GM12865 (cell line): ENCODE data around the gene FAM50A.
"Not testable (repeated sequence)": the region's sequence is repeated elsewhere in the genome, so short reads cannot be mapped to it uniquely, and the experiment has no call there.

Source experiments
- DNase-seq: peaks from one replicate; pipeline ENCODE4 v3.0.0; 2010; ENCODE audit warnings: low read depth
- H3K4me3 ChIP-seq: 2 replicates; pipeline ENCODE4 v1.5.1; 2011; ENCODE audit warnings: mild to moderate bottlenecking, low read depth, low read length, control low read depth
- TF ChIP-seq, protein P1 (sequence below): IDR thresholded peaks from 2 replicates; pipeline ENCODE4 v1.5.1; 2011; ENCODE audit warnings: low read length, control low read depth, low read depth, inconsistent platforms; ENCODE audit not compliant: insufficient read depth; ENCODE audit errors: missing control alignments

FAM50A gene

DNA sequence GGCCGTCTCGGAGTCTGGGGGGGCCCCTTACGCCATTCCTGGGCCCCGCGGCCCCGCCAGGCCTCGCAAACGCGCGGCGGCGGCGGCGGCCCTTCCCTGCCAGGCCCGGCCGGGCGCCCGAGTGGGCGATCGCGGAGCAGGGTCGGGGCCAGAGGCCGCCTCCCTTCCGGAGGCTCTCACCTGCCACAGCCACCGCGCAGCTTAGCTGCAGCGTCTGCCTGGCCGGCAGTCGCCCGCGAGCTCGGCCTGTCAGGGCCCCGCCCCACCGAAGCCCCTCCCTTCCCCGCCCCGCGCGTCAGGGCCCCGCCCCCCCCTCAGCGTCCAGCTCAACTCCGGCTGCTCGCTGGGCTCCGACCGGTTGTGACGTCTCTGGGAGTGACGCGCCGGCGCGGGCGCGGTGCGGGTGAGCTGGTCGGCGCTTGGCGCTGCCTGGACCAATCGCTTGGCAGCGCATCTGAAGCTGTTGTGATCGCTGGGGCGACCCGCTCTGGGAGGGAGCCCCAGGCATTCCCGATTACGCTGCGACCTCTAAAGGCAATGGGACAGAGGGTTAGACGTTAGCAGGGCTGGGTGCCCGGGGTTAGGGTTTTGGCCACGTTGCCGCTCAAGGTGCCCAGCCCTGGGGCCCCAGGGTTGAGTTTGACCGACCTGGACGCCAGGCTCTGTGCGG is 46.6 kb downstream of the FAM50A start, which contains the start of gene SLC10A3:
TSS of gene SLC10A3 (minus strand) at position 216 of the 670 bp plus-strand sequence. CDS start 1,689 bp downstream, outside the sequence.
- TF ChIP-seq, protein P1, sequence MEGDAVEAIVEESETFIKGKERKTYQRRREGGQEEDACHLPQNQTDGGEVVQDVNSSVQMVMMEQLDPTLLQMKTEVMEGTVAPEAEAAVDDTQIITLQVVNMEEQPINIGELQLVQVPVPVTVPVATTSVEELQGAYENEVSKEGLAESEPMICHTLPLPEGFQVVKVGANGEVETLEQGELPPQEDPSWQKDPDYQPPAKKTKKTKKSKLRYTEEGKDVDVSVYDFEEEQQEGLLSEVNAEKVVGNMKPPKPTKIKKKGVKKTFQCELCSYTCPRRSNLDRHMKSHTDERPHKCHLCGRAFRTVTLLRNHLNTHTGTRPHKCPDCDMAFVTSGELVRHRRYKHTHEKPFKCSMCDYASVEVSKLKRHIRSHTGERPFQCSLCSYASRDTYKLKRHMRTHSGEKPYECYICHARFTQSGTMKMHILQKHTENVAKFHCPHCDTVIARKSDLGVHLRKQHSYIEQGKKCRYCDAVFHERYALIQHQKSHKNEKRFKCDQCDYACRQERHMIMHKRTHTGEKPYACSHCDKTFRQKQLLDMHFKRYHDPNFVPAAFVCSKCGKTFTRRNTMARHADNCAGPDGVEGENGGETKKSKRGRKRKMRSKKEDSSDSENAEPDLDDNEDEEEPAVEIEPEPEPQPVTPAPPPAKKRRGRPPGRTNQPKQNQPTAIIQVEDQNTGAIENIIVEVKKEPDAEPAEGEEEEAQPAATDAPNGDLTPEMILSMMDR = no peak
- peak within 1 kb of the TSS; percentile 83 for H3K4me3 ChIP-seq
- DNase-seq = peak; percentile 96

DNA sequence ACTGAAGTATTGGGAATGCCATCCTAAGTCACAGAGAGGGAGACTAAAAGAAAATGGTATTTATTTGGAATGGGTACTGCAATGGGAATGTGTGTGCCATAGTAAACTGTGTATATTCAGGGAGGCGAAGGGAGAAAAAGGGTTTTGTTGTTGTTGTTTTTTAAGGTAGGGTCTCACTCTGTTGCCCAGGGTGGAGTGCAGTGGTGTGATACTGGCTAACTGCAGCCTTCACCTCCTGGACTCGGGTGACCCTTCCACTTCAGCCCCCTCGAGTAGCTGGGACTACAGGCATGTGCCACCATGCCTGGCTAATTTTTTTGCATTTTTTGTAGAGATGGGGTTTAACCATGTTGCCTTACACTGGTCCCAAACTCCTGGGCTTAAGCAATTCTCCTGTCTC is 50.8 kb downstream of the FAM50A start:
- H3K4me3 ChIP-seq = no peak overlapping the region
- TF ChIP-seq, protein P1 = no peak
- DNase-seq = no peak

DNA sequence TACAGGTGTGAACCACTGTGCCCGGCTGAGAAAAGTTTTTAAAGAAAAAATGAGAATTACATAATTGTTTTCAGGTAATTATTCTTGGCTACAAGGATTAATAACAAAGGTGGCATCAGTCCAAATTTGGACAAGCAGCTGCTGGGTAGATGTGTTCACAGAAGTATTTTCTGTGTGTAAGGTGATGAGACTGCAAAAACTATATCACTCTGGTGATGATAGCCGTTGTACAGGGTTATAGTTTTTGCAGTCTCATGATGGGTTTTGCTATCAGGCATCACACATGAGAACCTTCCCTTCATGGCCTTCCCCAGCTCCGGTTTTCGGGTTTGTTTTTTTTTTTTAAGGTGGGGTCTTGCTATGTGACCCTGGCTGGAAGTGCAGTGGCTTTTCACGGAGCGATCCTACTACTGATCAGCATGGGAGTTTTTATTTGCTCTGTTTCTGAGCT is 51.6 kb downstream of the FAM50A start:
- no peak overlapping the region for H3K4me3 ChIP-seq
- DNase-seq = no peak
- TF ChIP-seq, protein P1 = no peak

DNA sequence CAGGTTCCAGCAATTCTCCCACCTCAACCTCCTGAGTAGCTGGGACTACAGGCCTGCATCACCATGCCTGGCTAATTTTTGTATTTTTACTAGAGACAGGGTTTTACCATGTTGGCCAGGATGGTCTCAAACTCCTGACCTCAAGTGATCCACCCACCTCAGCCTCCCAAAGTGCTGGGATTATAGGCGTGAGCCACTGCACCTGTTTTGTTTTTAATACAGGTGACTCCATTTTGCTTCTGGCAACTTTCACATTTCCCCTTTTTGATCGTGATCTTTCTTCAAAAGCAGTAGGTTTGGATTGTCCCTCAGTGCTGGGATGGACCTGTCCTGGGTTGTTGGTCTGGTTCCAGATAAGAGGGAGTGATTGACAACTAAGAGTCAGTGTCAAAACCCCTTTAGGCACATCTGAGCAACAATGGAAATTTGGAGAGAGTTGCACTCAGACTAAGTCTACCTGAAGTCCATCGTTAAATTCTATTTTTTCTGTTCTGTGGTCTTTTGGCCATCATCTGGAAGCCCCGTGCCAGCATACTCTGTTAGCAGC is 52.7 kb downstream of the FAM50A start:
- DNase-seq, H3K4me3 ChIP-seq: not testable (repeated sequence)
